GM12878 (cell line): Measurements from ENCODE around the gene ADH6. TPM values are rescaled to one million over a fixed set of nuclear protein-coding genes. Genes with fewer than 3 reads are reported as not detected.

Experiments
- ATAC-seq: fragments of 200-7000 bp; cut with Tn5 transposase; 3 replicates; pipeline ENCODE4 v1.9.1; 2020; ENCODE audit warnings: mild to moderate bottlenecking, moderate library complexity
- BruUV-seq: library from RNA; stranded (reverse); fragments of 400-500 nt; replicated peaks from 2 replicates; lab custom pipeline; 2021; lab: Mats Ljungman, UMichigan
- CTCF ChIA-PET: fragments of 300-600 bp; sonication (Branson Sonifier 250); formaldehyde crosslinking; extraction: SDS; loops from one replicate; lab custom pipeline; 2021; ENCODE audit warnings: inconsistent platforms; lab: Yijun Ruan, JAX
- POLR2A ChIA-PET: fragments of 350-600 bp; formaldehyde crosslinking; extraction: SDS; loops from one replicate; lab custom pipeline; 2021; ENCODE audit warnings: inconsistent platforms; lab: Charles Lee
- RAD21 ChIA-PET: fragments of 300-600 bp; sonication (Branson Sonifier 250); formaldehyde crosslinking; loops from one replicate; lab custom pipeline; 2023; ENCODE audit warnings: antibody characterized with exemption; ENCODE audit not compliant: unreplicated experiment; lab: Charles Lee
- SMC1A ChIA-PET: fragments of 300-600 bp; sonication (Branson Sonifier 250); formaldehyde crosslinking; loops from one replicate; lab custom pipeline; 2023; ENCODE audit not compliant: unreplicated experiment, uncharacterized antibody; lab: Charles Lee
- DNase-seq: peaks from one replicate; pipeline ENCODE4 v3.0.0-alpha.2; 2011; ENCODE audit warnings: low read depth, low spot score
- FAIRE-seq: peaks from 3 replicates; lab custom pipeline; 2011; peaks lifted over from hg19 to GRCh38; lab: Jason Lieb, UNC
- H2AFZ ChIP-seq: 2 replicates; pipeline ENCODE4 v1.6.0; 2011; ENCODE audit warnings: low read depth, low read length, control low read depth; ENCODE audit not compliant: control insufficient read depth
- H3K27ac ChIP-seq: 2 replicates; pipeline ENCODE4 v1.5.1; 2011; ENCODE audit warnings: control low read depth; ENCODE audit not compliant: control insufficient read depth, insufficient read depth
- H3K27me3 ChIP-seq, 2 experiments: replicated peaks in 1 of 2; 2 replicates each; pipeline versions ENCODE4 v1.6.0 to v1.6.1; 2011; ENCODE audit warnings: low read length in 1 of 2; ENCODE audit not compliant: control insufficient read depth in 2 of 2, insufficient read depth in 2 of 2
- H3K36me3 ChIP-seq, 2 experiments: 2 replicates each; pipeline ENCODE4 v1.5.1; 2011; ENCODE audit warnings: low read length in 1 of 2; ENCODE audit not compliant: control insufficient read depth in 2 of 2, insufficient read depth in 2 of 2
- H3K4me1 ChIP-seq: 2 replicates; pipeline ENCODE4 v1.6.1; 2011; ENCODE audit warnings: mild to moderate bottlenecking, low read length, moderate library complexity, mixed read lengths; ENCODE audit not compliant: control insufficient read depth, insufficient read depth
- H3K4me2 ChIP-seq: 2 replicates; pipeline ENCODE4 v1.6.0; 2011; ENCODE audit warnings: control low read depth; ENCODE audit not compliant: control insufficient read depth, insufficient read depth
- H3K4me3 ChIP-seq: fragments of 200-600 bp; sonication (generic); 2 replicates; pipeline ENCODE4 v1.5.1; 2016
- H3K79me2 ChIP-seq: 2 replicates; pipeline ENCODE4 v1.6.0; 2011; ENCODE audit warnings: low read length; ENCODE audit not compliant: control insufficient read depth, insufficient read depth
- H3K9ac ChIP-seq: 2 replicates; pipeline ENCODE4 v1.8.0; 2011; ENCODE audit warnings: low read length, control low read depth, mixed read lengths; ENCODE audit not compliant: control insufficient read depth, insufficient read depth
- H3K9me3 ChIP-seq: replicated peaks from 3 replicates; pipeline ENCODE4 v1.5.1; 2011; ENCODE audit warnings: mild to moderate bottlenecking, low read length; ENCODE audit not compliant: control insufficient read depth, insufficient read depth
- H4K20me1 ChIP-seq: 2 replicates; pipeline ENCODE4 v1.6.0; 2011; ENCODE audit not compliant: control insufficient read depth, insufficient read depth
- HDGF ChIP-seq: fragments of 450-650 bp; IDR thresholded peaks from 2 replicates; pipeline ENCODE4 v1.6.1; 2016; ENCODE audit warnings: antibody characterized with exemption
- MTA3 ChIP-seq: IDR thresholded peaks from 2 replicates; pipeline ENCODE4 v1.6.1; 2012; ENCODE audit warnings: low read length, inconsistent platforms, borderline replicate concordance
- NFIC ChIP-seq: IDR thresholded peaks from 2 replicates; pipeline ENCODE4 v1.6.1; 2012; ENCODE audit warnings: low read depth, mild to moderate bottlenecking, inconsistent platforms, low read length, moderate library complexity
- ZNF207 ChIP-seq: fragments of 450-650 bp; IDR thresholded peaks from 2 replicates; pipeline ENCODE4 v1.6.1; 2014; ENCODE audit warnings: antibody characterized with exemption, mild to moderate bottlenecking, borderline replicate concordance
- WGBS: methylation state at CpG from one replicate; pipeline ENCODE4 v1.1.6; 2016; ENCODE audit warnings: low lambda C conversion rate; ENCODE audit not compliant: insufficient replicate concordance, insufficient coverage; ENCODE audit errors: missing lambda C conversion rate; 5-methylcytosine and 5-hydroxymethylcytosine counted together
- in situ Hi-C: fragments of 300-500 bp; cut with MboI; formaldehyde crosslinking; loops from 9 replicates; pipeline ENCODE4 v1.14.3; 2018; ENCODE audit warnings: mixed read lengths
- intact Hi-C: fragments of 100-400 bp; cut with micrococcal nuclease; formaldehyde crosslinking; loops from one replicate; pipeline ENCODE4 v1.14.2; 2022; ENCODE audit not compliant: unreplicated experiment
- polyA plus RNA-seq, 11 experiments: library from polyadenylated mRNA; depleted of rRNA in 4 of 11; unstranded in 6 of 11; stranded (reverse) in 5 of 11; fragments of >200 nt; fragmentation: Nextera tagmentation in 4 of 11; fragmentation: Illumina TruSeq in 1 of 11; extraction: Ambion mirVana in 4 of 11; extraction: Trizol in 1 of 11; gene quantifications; 1 replicate in 1 of 11; 2 replicates in 10 of 11; pipeline versions ENCODE4 v1.2.1 to v1.2.3, GENCODE V29; 2011 to 2016; ENCODE audit warnings: inconsistent platforms in 2 of 11, missing spikeins in 2 of 11, low read depth in 1 of 11
- total RNA-seq, 4 experiments: library from RNA; depleted of rRNA in 3 of 4; stranded (reverse); fragments of >200 nt in 3 of 4; fragmentation: Illumina TruSeq in 1 of 4; extraction: Trizol in 1 of 4; gene quantifications; 2 replicates each; pipeline versions ENCODE4 v1.2.1 to v1.2.3, GENCODE V29; 2013 to 2021
- TF ChIP-seq, protein P1 (sequence below): fragments of 150-350 bp; IDR thresholded peaks from 2 replicates; pipeline ENCODE4 v1.6.1; 2016; ENCODE audit warnings: low read depth, low read length
- TF ChIP-seq, protein P2 (sequence below): IDR thresholded peaks from 2 replicates; pipeline ENCODE4 v1.6.1; 2011; ENCODE audit warnings: borderline replicate concordance, low read depth, mild to moderate bottlenecking, moderate library complexity, low read length; ENCODE audit not compliant: insufficient read depth, poor library complexity, severe bottlenecking
- TF ChIP-seq, protein P3 (sequence below): IDR thresholded peaks from 2 replicates; pipeline ENCODE4 v1.6.1; 2012; ENCODE audit warnings: low read depth, low read length, improper control_type of control experiment
- TF ChIP-seq, protein P4 (sequence below): fragments of 450-650 bp; IDR thresholded peaks from 2 replicates; pipeline ENCODE4 v1.6.1; 2017; ENCODE audit warnings: borderline replicate concordance

ADH6 gene
- total and polyA plus RNA-seq, 10 of the 15 experiments (the other 5 are each of a cell fraction or from before 2014, with no cell fraction given), result 0.03 to 0.16 TPM; not detected in 8

DNA sequence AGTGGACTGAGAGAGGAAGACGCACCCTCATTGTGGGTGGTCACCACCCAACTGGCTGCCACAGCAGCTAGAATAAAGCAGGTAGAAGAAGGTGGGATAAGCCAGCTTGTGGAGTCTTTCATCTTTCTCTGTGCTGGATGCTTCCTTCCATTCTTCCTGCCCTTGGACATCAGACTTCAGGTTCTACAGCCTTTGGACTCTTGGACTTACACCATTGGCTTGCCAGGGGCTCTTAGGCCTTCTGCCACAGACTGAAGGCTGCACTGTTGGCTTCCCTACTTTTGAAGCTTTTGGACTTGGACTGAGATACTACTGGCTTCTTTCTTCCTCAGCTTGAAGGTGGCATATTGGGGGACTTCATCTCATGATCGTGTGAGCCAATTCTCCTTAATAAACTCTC lies 33.5 kb downstream of the ADH6 start:
- intact Hi-C loops (no loop called here), in situ Hi-C loops (no loop called here)
- CTCF ChIA-PET, result no interaction called here
- RAD21 ChIA-PET, result no interaction called here
- BruUV-seq, result no TSS peak
- Histone ChIP-seq H3K4me2 (no peak overlapping the region), H3K4me1 (no peaks in the 10 kb centered on the region), H3K9me3 (no peaks in the 10 kb centered on the region; the same call in 2 of the 3 replicates), H3K36me3 (no peaks in the 10 kb centered on the region), H3K4me3 (no peak overlapping the region), H3K9ac (no peak overlapping the region), H2AFZ (no peak overlapping the region), H4K20me1 (no peaks in the 10 kb centered on the region), H3K27ac (no peak overlapping the region), H3K79me2 (no peaks in the 10 kb centered on the region), H3K27me3 (no peaks in the 10 kb centered on the region)
- TF ChIP-seq MTA3 (no peak), NFIC (no peak), ZNF207 (no peak), HDGF (no peak)
- TF ChIP-seq, protein P1, sequence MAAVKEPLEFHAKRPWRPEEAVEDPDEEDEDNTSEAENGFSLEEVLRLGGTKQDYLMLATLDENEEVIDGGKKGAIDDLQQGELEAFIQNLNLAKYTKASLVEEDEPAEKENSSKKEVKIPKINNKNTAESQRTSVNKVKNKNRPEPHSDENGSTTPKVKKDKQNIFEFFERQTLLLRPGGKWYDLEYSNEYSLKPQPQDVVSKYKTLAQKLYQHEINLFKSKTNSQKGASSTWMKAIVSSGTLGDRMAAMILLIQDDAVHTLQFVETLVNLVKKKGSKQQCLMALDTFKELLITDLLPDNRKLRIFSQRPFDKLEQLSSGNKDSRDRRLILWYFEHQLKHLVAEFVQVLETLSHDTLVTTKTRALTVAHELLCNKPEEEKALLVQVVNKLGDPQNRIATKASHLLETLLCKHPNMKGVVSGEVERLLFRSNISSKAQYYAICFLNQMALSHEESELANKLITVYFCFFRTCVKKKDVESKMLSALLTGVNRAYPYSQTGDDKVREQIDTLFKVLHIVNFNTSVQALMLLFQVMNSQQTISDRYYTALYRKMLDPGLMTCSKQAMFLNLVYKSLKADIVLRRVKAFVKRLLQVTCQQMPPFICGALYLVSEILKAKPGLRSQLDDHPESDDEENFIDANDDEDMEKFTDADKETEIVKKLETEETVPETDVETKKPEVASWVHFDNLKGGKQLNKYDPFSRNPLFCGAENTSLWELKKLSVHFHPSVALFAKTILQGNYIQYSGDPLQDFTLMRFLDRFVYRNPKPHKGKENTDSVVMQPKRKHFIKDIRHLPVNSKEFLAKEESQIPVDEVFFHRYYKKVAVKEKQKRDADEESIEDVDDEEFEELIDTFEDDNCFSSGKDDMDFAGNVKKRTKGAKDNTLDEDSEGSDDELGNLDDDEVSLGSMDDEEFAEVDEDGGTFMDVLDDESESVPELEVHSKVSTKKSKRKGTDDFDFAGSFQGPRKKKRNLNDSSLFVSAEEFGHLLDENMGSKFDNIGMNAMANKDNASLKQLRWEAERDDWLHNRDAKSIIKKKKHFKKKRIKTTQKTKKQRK, result no peak
- TF ChIP-seq, protein P2, sequence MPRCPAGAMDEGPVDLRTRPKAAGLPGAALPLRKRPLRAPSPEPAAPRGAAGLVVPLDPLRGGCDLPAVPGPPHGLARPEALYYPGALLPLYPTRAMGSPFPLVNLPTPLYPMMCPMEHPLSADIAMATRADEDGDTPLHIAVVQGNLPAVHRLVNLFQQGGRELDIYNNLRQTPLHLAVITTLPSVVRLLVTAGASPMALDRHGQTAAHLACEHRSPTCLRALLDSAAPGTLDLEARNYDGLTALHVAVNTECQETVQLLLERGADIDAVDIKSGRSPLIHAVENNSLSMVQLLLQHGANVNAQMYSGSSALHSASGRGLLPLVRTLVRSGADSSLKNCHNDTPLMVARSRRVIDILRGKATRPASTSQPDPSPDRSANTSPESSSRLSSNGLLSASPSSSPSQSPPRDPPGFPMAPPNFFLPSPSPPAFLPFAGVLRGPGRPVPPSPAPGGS, result no peak
- TF ChIP-seq, protein P3, sequence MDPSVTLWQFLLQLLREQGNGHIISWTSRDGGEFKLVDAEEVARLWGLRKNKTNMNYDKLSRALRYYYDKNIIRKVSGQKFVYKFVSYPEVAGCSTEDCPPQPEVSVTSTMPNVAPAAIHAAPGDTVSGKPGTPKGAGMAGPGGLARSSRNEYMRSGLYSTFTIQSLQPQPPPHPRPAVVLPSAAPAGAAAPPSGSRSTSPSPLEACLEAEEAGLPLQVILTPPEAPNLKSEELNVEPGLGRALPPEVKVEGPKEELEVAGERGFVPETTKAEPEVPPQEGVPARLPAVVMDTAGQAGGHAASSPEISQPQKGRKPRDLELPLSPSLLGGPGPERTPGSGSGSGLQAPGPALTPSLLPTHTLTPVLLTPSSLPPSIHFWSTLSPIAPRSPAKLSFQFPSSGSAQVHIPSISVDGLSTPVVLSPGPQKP, result no peak
- TF ChIP-seq, protein P4, sequence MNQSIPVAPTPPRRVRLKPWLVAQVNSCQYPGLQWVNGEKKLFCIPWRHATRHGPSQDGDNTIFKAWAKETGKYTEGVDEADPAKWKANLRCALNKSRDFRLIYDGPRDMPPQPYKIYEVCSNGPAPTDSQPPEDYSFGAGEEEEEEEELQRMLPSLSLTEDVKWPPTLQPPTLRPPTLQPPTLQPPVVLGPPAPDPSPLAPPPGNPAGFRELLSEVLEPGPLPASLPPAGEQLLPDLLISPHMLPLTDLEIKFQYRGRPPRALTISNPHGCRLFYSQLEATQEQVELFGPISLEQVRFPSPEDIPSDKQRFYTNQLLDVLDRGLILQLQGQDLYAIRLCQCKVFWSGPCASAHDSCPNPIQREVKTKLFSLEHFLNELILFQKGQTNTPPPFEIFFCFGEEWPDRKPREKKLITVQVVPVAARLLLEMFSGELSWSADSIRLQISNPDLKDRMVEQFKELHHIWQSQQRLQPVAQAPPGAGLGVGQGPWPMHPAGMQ, result no peak
- DNase-seq (no peak), FAIRE-seq (no peak), ATAC-seq (no peak)
- POLR2A ChIA-PET, result no interaction called here
- SMC1A ChIA-PET, result no interaction called here
- 36% methylated on average over 2 of the region's 2 CpGs for WGBS
